GM18505 (cell line): ENCODE measurements around the gene CCNI2.

Experiments used
- ATAC-seq: cut with Tn5 transposase; IDR thresholded peaks from one replicate; pipeline ENCODE4 v1.9.1; 2021; ENCODE audit not compliant: unreplicated experiment
- POLR2A ChIP-seq: IDR thresholded peaks from 4 replicates; pipeline ENCODE4 v1.6.1; 2011; ENCODE audit warnings: borderline replicate concordance; ENCODE audit not compliant: insufficient read depth, insufficient read length; ENCODE audit errors: extremely low read depth

The CCNI2 gene

GRCh38 chr5:132754111-132754510 is 6.9 kb downstream of the CCNI2 start:
- no peak for ATAC-seq
- TF ChIP-seq POLR2A, result no peak

DNA sequence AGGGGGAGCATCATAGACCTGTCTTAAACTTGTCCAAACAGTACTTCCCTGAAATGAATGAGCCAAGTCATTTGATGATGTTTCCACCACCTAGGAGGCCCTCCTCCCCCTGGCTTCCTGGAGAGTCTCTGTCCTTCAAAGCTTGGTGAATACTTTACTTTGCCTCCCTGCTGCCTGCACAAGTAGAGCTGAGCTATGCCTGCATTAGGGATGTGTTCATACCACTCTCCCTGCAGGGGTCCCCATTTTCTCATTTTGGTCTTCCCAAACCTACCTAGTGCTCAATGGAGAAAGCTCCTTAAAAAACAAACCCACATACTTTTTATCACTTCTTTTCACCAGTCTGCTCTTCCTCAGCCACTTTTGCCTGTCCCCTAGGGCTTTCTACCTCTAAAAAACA is 7.7 kb downstream of the CCNI2 start:
- no peak for TF ChIP-seq POLR2A
- no peak for ATAC-seq

DNA sequence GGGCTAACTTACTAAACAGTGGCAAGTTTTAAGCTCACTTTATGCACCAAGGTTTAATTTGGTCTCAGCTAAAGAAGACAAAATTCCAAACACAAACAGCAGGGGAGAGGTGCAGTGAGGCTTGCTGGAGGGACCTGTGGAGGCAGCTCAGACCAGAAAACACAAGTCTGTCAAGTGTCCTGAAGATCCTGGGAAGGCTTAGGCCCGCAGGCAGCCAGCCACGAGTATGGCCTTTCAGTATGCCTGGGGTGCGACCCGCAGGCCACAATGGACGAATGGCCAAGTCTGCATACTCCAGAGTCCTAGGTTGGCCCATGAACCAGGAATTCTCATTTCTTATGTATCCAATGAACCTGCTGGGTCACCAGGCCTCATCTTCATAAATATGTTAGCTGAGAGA is 9.3 kb downstream of the CCNI2 start:
- TF ChIP-seq POLR2A, result no peak
- no peak for ATAC-seq

- TF ChIP-seq POLR2A, result no peak
- no peak for ATAC-seq
Observed at GRCh38 chr5:132758451-132758850, 11.2 kb downstream of the CCNI2 start.

GRCh38 chr5:132759114-132760048 is 12.2 kb downstream of the CCNI2 start:
- ATAC-seq, result no peak
- no peak for TF ChIP-seq POLR2A

GRCh38 chr5:132760049-132760420 is 12.8 kb downstream of the CCNI2 start:
- no peak for ATAC-seq
- no peak for TF ChIP-seq POLR2A

GRCh38 chr5:132760601-132761317 is 13.5 kb downstream of the CCNI2 start:
- no peak for ATAC-seq
- TF ChIP-seq POLR2A, result no peak

DNA sequence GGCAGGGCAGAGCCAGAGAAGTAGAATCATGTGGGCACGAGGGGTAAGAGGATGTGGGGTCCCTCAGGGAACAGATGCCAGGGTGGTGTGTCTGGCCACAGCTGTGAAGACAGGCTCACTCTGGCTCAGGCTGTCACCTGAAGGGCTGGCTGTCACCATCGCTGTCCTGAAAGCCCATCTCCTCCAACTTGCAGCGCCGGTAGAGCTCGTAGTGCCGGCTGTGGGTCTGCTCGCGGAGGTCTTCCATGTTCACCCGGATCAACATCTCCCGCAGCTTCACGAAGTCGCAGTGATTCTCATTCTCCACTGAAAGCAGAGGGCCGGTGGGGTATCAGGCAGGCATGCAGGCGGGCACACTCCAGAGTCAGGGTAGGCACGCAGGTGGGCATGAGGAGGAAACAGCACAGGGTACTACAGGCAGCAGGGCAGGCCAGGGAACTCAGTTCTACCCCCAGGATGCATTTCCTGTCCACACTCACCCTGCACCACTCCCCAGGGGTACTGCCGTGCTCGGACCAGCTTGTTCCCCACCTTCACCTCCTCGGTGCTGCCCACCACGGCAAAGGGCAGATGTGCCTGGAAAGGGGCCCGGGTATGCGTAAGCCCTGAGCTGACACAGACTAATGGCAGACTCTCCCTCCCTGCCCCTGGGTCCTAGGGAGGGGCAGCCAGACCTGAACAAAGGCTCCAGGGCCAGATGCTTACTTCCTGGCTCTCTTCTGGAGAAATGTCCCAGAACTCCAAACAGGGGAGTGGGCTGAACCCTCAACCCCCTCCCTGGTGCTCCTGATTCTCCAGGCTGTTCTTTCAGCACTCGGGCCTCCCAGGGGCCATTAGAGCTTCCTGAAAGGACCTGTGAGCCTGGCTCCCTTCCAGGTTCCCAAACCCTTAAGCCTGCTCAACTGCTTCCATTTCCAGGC is 14.4 kb downstream of the CCNI2 start:
- no peak for TF ChIP-seq POLR2A
- ATAC-seq, result no peak

DNA sequence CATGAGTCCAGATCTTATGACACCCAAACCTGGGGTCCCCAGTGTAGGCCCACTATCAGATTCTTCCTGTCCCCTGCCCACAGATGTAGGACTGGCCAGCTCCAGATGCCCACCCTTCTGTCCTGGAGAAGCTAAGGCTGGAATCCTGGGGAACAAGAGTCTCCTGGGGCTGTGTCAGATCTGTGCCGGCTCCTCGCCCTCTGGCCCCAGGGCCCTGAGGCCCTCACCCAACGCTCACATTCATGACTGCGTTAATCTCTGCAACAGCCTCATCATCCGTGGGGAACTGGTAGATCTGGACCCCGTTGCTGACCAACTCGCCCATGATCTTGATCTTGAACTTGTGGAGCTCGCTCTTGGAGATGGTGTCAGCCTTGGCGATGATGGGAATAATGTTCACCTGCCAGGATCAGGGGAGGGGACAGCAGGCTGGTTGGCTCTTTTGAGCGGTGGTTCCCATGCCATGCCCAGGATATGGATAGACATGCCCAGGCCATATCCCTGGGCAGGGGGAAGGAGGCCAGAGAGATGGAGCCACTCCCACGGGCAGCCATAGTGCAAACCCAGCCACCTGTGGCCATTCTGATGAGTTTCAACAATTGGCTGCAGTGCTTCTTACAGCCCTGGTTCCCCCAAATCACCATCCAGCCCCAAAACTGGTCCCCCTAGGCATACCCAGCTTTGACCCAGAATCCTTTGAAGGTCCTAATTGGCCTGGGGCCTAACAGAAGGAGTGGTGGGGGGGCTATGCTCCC is 15.2 kb downstream of the CCNI2 start:
- no peak for ATAC-seq
- TF ChIP-seq POLR2A, result no peak

- ATAC-seq, result no peak
- no peak for TF ChIP-seq POLR2A
Observed at GRCh38 chr5:132763181-132764036, 16.2 kb downstream of the CCNI2 start.

GRCh38 chr5:132764051-132764450 is 16.8 kb downstream of the CCNI2 start:
- no peak for TF ChIP-seq POLR2A
- no peak for ATAC-seq
